ENCODE measurements around the gene SULF2.
"Not testable (repeated sequence)": the region's sequence is repeated elsewhere in the genome, so short reads cannot be mapped to it uniquely, and the experiment has no call there.

SULF2 gene

DNA sequence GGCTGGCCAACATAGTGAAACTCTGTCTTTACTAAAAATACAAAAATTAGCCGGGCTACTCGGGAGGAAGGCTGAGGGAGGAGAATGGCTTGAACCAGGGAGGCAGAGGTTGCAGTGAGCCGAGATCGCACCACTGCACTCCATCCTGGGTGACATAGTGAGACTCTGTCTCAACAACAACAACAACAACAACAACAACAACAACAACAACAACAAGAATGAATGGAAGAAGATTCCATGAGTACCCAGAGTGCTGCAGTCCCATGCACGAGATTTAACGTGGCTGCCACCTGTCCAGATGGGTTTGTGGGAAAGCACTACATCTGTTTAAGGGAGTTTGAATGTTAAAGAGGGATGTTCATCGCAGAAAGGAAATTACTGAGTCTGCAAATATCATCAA is 19.7 kb upstream of the SULF2 start:
- DNase-seq (ENCODE audit: low read depth): not testable (repeated sequence)

DNA sequence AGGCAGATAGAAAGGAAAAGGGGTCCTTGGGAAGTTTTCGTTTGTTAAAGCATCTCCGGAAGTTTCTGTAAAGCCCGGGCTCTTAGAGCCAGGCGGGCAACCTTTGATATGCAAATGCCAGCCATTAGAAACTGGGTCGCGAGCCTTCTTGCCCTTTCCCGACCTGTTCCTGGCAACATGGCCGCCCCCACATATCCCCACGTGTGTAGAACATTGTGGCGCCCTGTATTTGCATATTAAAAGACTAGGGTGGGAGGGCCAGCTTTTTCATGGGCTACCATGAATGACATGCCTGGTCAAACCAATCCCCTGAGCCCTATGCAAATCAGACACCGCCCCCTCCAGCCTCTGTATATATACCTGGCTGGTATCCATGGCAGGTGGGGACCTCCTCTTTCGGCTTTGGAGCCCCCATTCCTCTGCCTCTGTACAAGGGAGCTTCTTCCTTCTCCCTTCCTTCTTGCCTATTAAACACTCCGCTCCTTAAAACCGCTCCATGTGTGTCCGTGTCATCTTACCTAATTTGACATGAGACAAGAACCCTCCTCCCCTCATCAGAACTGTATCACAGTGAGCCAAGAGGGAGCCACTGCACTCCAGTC is 19.0 kb upstream of the SULF2 start:
- not testable (repeated sequence) for DNase-seq (ENCODE audit: low read depth)

DNA sequence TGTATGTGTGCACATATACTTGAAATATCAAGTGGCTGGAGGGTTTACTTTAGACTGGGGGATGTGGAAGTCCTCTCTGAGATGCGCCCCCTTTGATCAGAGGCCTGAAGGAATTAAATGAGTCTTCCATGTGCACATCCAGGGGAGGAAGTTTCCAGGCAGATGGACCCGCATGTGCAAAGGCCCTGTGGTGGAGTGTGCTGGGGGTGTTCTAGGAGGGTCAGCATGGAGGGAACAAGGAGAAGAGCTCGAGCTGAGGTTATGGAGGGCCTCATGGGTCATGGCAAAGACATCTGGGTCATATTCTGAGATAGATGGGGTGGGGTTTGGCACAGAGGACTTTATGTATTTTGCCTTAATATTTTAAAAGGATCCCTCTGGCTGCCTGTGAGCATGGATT is 17.7 kb upstream of the SULF2 start:
- no peak for DNase-seq (ENCODE audit: low read depth)

DNA sequence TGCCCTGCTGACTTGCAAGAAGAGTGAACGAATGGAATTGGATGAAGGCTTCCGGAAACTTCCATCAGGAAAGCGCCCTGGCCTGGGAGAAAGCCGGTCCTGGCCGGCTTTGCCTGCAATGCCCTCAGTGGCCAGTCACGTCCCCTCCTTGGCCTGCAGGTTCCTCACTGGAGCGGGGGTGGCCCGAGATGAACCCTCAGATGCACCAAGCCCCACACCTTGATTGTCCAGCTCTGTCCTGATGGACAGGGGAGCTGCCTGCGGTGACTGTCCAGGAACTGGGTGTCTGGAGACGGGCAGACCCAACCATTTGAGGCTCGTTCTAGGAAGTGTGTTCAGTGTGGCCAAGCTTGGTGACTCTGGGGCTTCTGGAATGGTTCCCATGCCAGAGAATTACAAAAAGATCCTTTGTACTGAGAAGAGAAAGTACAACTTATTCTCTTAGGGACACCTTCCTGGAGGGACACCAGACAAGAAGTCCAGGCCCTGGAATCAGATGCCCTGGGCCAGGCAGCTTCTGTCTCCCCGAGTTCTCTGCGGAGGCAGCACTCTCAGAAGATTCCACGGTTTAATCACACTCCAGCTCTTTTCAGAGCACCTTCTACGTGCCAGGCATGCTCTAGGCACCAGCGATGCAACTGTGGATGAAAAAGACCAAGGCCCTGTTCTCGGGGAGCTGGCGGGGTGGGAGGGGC is 17.1 kb upstream of the SULF2 start:
- no peak for DNase-seq (ENCODE audit: low read depth)

DNA sequence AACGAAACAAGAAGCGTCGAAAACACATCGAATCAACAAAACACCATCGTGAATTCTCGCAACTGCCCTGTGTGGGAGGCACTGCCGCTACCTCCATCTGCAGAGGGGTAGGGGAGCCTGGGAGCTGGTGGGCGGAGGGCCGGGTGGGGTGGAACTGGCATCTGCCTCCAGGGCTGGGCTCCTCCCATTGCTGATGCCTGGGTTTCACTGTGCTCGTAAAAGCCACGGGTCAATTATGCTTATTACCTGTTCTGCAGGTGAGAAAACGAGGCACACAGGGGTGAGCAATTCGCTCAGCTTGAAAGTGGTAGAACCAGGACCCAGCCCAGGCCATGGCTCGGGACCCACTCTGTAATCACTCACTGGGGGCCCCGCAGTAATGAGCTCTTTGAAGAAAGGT is 16.5 kb upstream of the SULF2 start:
- no peak for DNase-seq (ENCODE audit: low read depth)

DNA sequence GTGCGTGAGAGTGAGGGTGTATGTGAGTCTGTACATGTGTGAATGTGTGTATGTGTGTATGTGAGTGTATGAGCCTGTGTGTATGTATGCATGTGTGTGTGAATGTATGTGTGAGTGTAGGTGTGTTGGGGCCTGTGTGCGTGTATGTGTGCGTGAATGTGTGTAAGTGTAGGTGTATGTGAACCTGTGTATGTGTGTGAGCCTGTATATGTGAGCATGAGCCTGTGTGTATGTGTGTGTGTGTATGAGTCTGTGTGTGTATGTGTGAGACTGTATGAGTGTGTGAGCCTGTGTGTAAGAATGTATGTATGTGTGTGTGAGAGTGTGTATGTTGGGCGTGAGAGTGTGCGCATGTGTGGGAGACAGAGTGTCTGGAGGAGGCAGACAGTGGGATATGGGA is 15.8 kb upstream of the SULF2 start:
- DNase-seq (ENCODE audit: low read depth): no peak

DNA sequence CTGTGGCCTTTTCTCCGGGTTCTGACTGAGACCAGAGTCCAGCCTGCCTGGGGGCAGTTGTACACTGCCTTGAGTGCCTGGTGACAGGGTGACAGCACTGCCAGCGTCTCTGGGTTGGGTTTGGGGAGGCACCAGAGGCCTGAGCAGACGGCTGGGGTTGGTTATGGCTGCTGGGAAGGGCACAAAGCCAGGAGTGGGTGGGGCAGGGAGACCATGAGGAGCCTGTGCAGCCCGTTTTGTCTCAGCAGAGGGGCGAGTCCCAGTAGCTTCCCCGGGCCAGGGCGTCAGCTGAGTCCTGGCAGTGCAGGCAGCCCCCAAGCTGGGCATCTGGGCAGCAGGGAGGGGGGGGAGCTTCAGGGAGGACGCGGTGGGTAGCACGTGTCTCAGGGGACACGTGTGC is 15.3 kb upstream of the SULF2 start:
- no peak for DNase-seq (ENCODE audit: low read depth)

DNA sequence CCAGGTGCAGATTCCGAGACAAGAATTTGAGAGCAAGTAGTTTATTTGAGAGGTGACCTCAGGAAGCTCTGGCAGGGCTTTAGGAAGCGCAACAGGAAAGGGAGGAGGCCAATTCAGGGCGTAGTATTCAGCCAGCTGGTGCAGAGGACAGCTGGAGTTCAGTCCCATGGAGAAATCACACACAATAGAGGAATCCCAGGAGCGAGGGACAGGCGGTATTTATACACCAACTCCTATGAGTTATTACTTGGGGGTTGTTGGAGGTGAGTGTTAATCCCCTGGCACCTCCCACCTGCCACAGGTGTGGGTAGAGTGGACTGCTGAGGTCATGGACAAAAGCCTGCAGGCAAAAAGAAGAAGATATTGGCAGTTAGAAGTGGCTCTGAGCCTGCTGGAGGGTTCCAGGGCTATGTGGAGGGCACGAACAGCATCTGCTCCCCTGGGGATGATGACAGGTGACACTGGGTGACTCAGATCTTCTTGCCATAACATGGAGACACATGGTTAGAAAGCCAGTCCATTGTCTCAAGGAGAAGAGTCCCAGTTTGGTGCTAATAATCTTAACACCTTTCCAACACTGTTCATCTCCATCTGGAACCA is 13.9 kb upstream of the SULF2 start:
- no peak for DNase-seq (ENCODE audit: low read depth)

DNA sequence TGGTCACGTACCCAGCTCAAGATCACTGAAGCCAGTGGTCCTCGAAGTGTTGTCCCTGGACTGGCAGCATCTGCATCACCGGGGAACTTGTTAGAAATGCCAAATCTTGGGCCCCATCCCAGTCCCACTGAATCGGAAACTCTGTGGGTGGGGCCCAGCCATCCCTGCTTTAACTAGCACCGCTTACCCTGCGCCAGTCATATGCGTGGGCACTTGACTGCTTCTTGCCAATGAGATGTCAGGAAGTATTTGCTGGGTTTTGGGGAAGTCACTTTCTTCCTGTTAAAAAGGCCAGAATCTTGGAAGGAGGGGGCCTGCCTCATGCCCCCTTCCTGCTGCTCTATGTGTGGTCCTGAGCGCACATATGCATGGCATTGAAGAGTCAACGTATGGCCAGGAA is 11.7 kb upstream of the SULF2 start:
- no peak for DNase-seq (ENCODE audit: low read depth)

DNA sequence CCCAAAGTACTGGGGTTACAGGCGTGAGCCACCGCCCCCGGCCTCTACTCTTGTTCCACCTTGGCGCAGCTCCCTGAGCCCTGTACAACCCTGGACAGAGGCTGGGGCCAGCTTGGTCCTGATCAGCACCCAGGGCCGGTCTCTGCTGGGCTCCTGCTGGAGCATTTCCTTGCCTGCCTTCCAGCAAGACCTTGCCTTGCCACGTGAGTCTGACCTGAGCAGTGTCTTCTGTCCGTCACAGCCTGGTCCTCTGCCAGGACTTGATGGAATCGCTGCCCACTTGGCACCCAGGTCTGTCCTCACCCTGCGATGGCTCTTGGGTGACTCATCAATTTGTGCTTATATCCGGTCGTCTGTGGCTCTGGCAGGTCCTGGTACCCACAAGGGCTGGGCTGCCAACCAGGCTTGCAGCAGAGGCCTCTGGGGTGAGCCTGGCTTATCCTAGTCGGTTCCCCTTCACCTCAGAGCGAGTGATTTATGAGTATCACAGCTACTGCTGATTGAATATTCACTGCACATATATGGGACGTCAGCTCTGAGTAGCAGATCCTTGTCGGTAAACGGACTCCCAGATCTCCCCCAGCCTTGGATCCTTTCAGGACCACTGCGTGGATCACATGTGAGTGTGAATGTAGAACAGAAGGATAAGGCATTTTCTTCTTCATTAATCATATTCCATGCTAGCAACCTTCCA is 10.1 kb upstream of the SULF2 start:
- no peak for DNase-seq (ENCODE audit: low read depth)

DNA sequence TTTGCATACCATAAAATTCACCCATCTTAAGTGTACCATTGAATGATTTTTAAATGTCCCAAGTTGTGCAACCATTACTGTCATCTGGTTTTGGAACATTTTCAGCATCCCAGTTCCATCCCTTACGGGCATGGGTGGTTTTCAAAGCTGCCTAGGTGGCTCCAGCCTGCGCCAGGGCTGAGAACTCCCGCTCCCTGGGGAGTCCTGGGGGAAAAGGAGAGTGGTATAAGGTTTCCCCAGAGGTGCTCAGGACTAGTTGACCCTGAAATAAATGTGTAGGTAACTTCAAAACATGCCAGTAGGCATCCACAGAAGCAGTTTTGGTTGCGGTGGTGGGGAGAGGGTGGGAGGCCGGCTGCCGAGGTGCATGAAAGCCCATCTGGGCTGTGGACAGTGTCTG is 9.0 kb upstream of the SULF2 start:
- not testable (repeated sequence) for DNase-seq (ENCODE audit: low read depth)

DNA sequence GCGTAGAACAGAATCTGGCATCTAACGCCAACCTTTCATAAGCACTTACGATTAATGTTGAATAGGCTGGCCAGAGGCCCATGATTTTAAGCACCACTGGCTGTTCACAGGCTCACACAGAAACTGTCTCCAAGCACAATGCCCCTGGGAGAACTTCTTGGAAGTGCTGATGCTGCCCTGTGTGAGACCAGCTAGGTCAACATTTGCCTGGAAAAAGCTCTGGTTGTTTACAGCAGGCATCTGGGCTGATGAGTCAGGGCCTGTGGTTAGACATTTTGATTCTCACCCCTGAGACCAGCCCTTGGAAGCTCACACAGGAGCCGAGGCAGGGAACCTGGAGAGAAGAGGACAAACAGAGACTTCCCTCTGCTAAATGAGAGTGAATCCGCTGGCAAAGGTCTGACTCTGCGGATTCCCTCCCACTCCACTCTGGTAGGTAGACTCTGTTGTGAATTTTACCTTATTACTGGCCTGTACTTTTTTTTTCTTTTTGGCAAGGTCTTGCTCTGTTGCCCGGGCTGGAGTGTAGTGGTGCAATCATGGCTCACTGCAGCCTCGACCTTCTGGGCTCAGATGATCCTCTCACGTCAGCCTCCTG is 6.8 kb upstream of the SULF2 start:
- DNase-seq (ENCODE audit: low read depth): no peak

DNA sequence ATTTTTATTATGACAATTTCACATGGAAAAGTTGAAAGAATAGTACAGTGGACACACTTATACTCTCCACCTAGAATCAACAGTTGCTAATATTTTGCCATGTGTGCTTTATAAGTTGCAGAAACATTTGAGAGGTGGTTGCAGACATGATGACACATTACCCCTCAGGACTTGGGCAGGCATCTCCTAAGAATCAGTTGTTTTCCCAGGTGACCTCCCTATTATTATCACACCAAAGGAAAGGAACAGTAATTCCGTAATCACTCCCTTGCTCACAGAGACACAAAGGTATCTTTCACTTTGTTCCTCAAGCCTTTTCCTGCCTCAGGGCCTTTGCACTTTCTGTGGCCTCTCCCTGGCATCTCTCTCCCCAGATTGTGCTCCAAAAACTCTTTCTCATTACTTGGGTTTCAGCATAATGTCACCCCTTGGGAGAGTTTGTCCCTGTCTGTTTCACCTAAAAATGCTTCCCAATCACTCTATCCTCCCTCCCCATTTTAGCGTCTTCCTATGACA is 5.9 kb upstream of the SULF2 start:
- DNase-seq (ENCODE audit: low read depth): no peak

DNA sequence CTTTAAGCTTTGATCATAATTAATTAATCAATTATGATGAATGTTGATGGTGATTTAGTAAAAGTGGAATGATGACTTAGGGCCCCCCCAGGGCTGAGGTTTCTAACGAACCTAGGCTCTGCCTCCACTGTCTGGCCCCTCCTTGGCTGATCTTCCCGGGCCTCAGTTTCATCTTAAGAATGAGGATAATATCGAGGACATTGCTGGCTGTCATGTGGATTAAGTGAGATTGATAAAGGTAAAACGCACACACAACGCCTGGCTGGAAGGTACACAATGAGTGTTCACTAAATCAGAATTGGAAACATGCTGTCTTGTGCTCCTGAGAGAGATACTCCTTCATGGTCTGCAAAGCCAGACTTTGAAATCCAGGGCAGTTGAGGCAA is 5.3 kb upstream of the SULF2 start:
- DNase-seq (ENCODE audit: low read depth): no peak

DNA sequence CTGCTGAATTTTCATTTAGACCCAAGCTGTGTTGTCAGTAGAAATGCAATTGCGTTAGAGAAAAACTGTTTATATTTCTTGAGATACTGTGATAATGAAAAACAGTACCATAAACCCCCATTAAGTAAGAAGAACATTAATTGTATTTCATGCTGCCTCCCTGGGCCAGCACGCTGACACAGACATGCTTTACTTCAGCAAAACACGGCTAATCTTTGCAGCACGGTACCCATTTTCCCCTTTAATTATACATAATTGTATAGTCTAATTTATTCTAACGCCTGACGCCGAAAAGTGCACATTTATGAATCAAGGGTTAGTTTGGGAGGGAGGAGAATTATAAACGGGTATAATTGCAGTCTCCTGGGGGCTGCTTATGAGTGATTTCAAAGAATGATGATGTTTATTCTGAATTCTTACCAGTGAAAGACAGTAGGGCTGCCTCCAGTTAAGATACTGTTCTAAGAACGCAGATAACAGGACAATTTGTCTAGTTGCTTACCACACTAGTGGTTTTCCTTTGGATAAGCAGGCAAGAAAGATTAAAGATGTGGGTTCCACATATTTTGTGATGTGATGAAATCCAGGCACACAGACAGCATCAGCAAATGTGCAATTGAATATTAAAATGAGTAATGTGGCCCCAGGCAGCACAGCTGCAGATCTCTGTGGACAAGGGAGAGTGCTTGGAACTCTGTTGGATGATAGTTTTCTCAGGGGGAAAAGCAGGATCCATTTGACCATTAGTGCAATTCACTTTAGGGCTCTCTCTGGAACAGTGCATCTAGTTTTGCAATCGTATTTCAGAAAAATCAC is 4.7 kb upstream of the SULF2 start:
- no peak for DNase-seq (ENCODE audit: low read depth)

DNA sequence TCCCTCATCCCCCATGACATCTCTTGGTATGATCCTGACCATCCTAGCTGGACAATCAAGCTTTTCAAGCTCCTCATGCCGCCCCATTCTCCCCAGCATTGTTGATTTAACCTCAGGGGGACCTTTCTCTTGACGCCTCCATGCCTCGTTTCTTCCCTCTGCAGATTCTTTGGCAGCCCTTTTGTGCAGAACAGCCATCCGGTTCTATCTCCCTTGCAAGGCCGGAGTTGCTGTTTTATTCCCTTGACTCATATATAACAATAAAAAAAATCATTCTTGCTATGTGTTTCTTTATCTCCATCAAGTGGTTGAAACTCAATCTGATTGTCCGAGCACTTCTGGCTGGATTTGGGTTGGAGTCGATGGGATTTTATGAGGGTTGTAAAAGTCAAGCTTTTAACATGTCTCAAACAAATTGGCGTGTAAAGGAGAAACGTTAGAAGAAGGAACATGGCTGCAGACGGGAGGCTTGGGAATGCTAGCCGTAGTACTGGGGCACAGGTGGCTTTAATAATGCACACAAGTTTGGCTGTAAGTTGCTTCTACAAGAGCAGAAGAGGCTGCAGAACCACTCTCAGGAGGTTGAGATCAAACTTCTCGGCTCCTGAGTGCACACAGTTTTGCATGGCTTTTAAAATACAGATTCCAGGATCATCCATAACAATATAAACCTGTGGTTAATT is 3.9 kb upstream of the SULF2 start:
- no peak for DNase-seq (ENCODE audit: low read depth)

DNA sequence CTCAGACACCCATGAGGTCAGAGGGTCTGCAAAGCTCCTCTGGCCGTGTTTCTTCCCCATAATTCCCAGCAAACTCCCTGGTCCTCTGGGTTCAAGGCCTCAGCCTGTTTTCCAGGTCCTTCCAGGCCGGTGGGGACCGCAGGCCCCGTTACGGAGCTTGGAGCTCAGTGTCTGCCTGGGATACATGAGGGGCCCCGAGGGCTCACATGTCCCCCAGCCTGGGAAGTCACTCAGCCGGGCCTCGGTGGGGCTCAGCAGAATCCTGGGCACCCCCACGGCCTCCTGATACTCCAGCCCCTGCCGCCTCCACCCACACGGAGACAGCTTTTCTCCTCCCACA is 3.4 kb upstream of the SULF2 start:
- DNase-seq (ENCODE audit: low read depth): no peak

DNA sequence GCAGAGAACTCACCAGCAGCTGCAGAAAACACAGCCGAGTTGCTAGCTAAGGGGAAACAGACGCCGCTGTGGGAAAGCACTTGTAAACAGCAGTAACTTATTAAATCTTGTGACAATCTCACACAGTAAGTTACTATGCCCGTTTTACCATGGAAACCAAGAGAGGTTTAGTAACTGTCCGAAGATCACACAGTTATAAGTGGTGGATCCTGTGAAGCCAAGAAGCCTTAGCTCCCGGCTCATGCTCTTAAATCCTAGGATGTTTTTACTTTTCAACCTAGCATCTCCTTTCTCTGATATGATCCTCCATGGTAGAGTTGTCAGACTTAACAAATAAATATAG is 1.5 kb upstream of the SULF2 start:
- DNase-seq (ENCODE audit: low read depth): no peak

DNA sequence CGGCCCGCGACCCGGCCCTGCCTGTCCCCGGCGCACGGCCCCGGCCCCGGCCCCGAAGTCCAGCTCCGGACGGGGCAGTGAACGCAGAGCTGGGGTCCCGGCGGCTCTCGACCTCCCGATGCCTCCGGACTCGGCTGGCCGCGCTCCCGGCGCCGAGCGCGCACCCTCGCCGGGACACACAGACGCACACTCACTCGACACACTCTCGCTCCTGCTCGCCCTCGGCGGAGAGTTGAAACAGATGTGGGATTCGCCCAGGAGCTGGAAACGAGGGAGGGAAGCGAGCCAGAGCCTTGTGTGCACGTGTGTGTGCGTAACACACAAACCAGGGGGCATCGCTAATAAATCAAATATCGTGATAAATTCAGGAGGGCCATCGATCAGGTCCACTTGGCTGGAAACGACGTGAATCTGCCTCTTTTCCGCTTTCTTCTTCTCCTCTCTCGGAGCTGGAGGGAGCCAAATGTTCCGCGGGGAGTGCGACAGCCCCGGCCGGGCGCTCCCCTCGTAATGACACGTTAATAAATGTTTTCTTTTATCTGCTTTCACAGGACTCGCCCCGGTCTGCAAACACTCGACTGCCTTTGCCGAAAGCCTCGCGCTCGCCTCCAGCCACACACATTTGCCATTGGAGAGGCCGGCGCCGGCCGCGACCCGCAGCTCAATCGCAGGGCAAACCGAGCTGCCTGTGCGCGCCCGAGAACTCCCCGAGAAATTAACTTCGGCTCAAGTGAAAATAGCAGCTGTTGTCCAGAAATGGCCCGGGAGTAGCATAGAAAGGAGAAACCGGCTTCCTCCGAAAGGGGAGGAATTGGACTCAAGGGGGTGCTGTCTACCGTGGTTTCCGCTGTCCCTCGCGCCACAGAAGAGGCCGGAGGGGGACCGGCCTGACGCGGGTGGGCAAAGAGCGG is 828 bp upstream of the SULF2 start:
- DNase-seq (ENCODE audit: low read depth): no peak

DNA sequence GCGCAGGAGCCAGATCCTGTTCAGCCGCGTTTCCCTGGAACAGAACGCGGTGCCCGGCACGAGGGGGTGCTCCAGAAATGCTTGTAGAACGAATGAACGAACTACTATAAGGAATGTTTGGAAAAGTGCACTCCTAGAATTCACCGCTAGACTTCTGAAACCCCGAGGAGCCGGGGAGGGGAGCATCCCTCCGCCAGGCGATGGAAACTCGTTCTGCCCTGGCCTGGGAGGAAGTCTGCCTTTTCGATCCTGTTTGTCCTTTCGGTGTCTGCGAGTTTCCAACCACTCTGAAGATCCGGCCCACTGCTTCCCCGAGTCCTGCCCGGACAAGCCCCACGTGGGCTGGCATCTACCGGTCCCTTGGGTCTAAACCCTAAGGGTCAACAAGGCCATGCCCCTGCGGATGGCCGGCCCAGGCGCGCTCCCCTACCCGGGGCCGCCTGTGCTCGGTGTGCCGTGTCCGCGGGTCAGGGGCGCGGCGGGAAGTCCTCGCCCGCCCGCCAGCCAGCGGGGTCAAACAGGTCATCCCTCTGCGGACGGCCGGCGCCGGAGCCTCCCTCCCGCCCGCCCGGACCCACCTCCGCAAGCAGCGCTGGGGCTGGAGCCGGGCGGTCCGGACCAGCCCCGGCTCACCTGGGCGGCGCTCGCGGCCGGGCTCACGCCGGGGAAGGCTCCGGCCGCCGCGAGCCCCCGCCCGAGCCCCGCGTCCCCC is 526 bp downstream of the SULF2 start:
- no peak for DNase-seq (ENCODE audit: low read depth)

Data from T-helper 22 cell (primary cell).